ENCODE data around the gene UBN1. TPM values are rescaled to one million over a fixed set of nuclear protein-coding genes. Genes with fewer than 3 reads are reported as not detected.

Gene UBN1
- total RNA-seq, 1 donor from 2014 or later, result 36.1 TPM

DNA sequence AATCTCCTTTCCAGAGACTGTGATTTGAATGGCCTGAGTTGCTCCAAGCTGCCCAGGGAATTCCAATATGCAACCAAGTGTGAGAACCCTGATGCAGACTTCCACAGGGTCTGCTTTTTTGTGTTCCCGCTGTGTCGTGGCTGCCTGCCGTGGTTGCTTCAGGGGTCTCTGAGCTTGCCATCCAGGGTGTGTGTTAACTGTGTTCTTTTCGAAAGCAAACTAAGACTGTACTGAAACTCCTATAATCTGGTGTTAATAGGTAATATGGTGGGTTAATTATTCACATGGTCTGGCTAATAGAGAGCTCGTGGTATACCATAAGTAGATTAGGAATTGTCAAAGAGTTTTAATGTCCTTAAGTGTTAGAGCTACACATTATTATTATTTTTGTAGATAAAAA, 20.7 kb downstream of the UBN1 start:
- no peak overlapping the region for H3K27ac ChIP-seq
- no peaks in the 10 kb centered on the region for H3K9me3 ChIP-seq
- no peak for ATAC-seq
- peaks cover 57% of the 10 kb centered on the region for H3K36me3 ChIP-seq
- intact Hi-C loops (cut with DNase I), result no loop called here
- H3K4me1 ChIP-seq, result peaks cover 16% of the 10 kb centered on the region
- no peak overlapping the region for H3K4me3 ChIP-seq
- TF ChIP-seq, protein P1, sequence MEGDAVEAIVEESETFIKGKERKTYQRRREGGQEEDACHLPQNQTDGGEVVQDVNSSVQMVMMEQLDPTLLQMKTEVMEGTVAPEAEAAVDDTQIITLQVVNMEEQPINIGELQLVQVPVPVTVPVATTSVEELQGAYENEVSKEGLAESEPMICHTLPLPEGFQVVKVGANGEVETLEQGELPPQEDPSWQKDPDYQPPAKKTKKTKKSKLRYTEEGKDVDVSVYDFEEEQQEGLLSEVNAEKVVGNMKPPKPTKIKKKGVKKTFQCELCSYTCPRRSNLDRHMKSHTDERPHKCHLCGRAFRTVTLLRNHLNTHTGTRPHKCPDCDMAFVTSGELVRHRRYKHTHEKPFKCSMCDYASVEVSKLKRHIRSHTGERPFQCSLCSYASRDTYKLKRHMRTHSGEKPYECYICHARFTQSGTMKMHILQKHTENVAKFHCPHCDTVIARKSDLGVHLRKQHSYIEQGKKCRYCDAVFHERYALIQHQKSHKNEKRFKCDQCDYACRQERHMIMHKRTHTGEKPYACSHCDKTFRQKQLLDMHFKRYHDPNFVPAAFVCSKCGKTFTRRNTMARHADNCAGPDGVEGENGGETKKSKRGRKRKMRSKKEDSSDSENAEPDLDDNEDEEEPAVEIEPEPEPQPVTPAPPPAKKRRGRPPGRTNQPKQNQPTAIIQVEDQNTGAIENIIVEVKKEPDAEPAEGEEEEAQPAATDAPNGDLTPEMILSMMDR (IDR thresholded peaks at IDR 0.05), result no peak
- no peak for DNase-seq
- H3K27me3 ChIP-seq (ENCODE audit: low read depth), result no peaks in the 10 kb centered on the region

DNA sequence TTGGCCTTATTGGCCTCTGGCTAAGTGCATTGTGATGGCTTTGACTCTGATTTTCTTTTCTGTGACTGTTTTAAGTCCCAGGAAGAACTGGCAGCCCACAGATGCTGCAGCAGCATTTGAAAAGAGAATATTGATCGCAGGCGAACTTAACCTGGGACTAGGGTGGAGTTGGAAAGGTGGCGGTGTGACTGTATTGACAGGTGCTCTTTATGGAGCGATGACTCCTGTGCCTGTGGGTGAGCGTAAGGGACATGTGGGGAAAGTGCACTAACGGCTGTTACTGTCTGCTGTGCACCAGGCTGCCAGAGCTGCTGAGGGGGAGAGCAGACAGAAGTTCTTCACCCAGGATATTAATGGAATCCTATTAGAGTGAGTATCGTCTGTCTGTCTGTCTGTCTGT, 21.3 kb downstream of the UBN1 start:
- Histone ChIP-seq H3K36me3 (peaks cover 59% of the 10 kb centered on the region), H3K27me3 (ENCODE audit: low read depth) (no peaks in the 10 kb centered on the region), H3K4me1 (peaks cover 11% of the 10 kb centered on the region), H3K27ac (no peak overlapping the region), H3K4me3 (no peak overlapping the region), H3K9me3 (no peaks in the 10 kb centered on the region)
- ATAC-seq, result no peak
- DNase-seq, result no peak
- TF ChIP-seq, protein P1 (IDR thresholded peaks at IDR 0.05), result no peak
- intact Hi-C loops (cut with DNase I), result no loop called here

DNA sequence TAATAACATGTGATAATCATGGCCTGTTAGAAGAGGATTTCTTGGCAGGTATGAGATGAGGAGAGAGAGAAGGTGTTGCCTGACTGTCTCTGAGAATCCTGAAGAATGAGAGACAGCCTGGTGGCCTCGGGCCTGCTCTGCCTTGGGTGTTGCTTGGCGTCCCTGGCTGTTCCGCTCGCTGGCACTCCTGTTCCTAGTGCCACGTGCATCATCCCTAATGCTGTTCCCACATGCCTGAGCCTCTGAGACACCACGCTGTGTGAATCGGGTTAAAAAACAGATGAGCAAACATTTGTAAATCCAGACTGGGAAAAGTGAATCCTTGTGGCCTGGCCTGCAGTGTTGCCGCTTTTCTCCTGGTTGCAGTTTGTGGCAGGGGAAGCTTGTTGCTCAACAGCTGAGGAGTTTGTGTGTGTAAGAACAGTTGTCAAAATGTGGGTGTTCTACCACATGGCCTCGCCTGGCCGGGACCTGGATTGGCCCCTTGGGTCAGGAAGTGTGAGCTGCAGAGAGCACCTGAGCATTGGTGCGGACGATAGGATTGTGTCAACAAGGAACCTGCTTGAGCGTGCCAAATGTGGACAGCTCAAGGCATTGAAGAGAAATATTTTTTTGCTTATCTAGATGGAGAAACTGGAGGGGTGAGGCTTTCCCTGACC, 22.0 kb downstream of the UBN1 start:
- Histone ChIP-seq H3K4me1 (peaks cover 5% of the 10 kb centered on the region), H3K27me3 (ENCODE audit: low read depth) (no peaks in the 10 kb centered on the region), H3K36me3 (peaks cover 59% of the 10 kb centered on the region), H3K4me3 (no peak overlapping the region), H3K9me3 (no peaks in the 10 kb centered on the region), H3K27ac (no peak overlapping the region)
- TF ChIP-seq, protein P1 (IDR thresholded peaks at IDR 0.05), result no peak
- DNase-seq (no peak), ATAC-seq (peak; percentile 68 to 70)
- intact Hi-C loops (cut with DNase I), result no loop called here

DNA sequence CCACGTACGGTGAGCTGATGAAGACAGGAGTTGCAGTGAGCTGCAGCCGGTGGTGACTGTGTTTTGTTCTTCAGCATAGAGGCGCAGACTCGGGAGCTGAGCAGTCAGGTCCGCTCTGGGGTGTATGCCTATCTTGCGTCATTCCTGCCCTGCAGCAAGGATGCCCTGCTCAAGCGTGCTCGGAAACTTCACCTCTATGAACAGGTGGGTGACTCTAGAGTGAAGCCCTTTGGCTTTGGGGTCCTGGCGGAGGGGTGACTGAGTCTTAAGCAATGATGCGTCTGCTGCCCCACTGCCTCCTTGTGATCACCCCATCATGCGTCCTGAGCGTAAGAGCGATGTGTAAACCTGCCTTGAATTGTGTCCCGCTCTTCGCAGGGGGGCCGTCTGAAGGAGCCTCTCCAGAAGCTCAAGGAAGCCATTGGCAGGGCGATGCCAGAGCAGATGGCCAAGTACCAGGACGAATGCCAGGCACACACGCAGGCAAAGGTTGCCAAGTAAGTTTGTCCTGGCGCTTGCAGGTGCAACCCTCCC, 22.9 kb downstream of the UBN1 start:
- Histone ChIP-seq H3K4me1 (no peaks in the 10 kb centered on the region), H3K9me3 (no peaks in the 10 kb centered on the region), H3K27me3 (ENCODE audit: low read depth) (no peaks in the 10 kb centered on the region), H3K4me3 (no peak overlapping the region), H3K27ac (no peak overlapping the region), H3K36me3 (peaks cover 64% of the 10 kb centered on the region)
- DNase-seq (peak; percentile 82), ATAC-seq (peak; percentile 73)
- intact Hi-C loops (cut with DNase I), result no loop called here
- TF ChIP-seq, protein P1 (IDR thresholded peaks at IDR 0.05), result no peak

DNA sequence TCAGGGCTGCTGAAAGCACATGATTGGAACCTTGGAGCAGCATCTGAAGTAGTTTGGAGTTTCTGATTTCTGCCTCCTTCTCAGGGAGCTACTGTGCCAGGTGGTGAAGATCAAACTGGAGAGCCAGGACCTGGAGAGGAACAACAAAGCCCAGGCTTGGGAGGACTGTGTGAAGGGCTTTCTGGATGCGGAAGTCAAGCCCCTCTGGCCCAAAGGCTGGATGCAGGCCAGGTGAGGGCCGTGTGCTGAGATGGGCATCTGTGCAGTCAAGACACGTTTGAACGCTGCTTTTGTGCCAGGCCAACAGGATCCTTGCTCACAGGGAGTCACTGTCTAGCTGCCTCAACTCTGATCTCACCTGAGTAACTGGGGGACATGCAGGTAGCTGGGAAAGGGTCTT, 23.8 kb downstream of the UBN1 start:
- DNase-seq, result no peak
- no peaks in the 10 kb centered on the region for H3K9me3 ChIP-seq
- no peaks in the 10 kb centered on the region for H3K27me3 ChIP-seq (ENCODE audit: low read depth)
- no peak for ATAC-seq
- H3K4me3 ChIP-seq, result no peak overlapping the region
- TF ChIP-seq, protein P1 (IDR thresholded peaks at IDR 0.05), result no peak
- peaks cover 73% of the 10 kb centered on the region for H3K36me3 ChIP-seq
- intact Hi-C loops (cut with DNase I), result no loop called here
- H3K4me1 ChIP-seq, result no peaks in the 10 kb centered on the region
- no peak overlapping the region for H3K27ac ChIP-seq

All from lower lobe of right lung (tissue), 2 donors.